T-helper 1 cell treated with Interleukin-12 subunit alpha and Interleukin-12 subunit beta and Interleukin-4 antibody, amounts not matched to agents 30 μg/mL and 1 μg/mL, for 36 hours (primary cell): Measurements from ENCODE around the gene MZT2B.
"Not testable (repeated sequence)": the region's sequence is repeated elsewhere in the genome, so short reads cannot be mapped to it uniquely, and the experiment has no call there.

Experiments
- H3K27ac Mint-ChIP-seq: one replicate; pipeline ENCODE4 v1.8.0; 2021; ENCODE audit warnings: mild to moderate bottlenecking, mixed read lengths
- H3K27me3 Mint-ChIP-seq: one replicate; pipeline ENCODE4 v1.8.0; 2021; ENCODE audit warnings: low read depth, mixed read lengths
- H3K36me3 Mint-ChIP-seq: one replicate; pipeline ENCODE4 v1.8.0; 2021; ENCODE audit warnings: low read depth, mixed read lengths
- H3K4me1 Mint-ChIP-seq: one replicate; pipeline ENCODE4 v1.8.0; 2021; ENCODE audit warnings: low read depth, mixed read lengths
- H3K4me3 Mint-ChIP-seq: one replicate; pipeline ENCODE4 v1.8.0; 2021; ENCODE audit warnings: mild to moderate bottlenecking, moderate library complexity, mixed read lengths
- H3K9me3 Mint-ChIP-seq: one replicate; pipeline ENCODE4 v1.8.0; 2021; ENCODE audit warnings: mixed read lengths

The MZT2B gene

GRCh38 chr2:130182826-130183511 lies 907 bp downstream of the MZT2B start:
- H3K36me3 Mint-ChIP-seq, H3K9me3 Mint-ChIP-seq, H3K27me3 Mint-ChIP-seq: not testable (repeated sequence)
- H3K4me1 Mint-ChIP-seq = peaks cover 12% of the 10 kb centered on the region
- peak overlapping the region; percentile 77 for H3K27ac Mint-ChIP-seq
- peak overlapping the region; percentile 84 for H3K4me3 Mint-ChIP-seq

DNA sequence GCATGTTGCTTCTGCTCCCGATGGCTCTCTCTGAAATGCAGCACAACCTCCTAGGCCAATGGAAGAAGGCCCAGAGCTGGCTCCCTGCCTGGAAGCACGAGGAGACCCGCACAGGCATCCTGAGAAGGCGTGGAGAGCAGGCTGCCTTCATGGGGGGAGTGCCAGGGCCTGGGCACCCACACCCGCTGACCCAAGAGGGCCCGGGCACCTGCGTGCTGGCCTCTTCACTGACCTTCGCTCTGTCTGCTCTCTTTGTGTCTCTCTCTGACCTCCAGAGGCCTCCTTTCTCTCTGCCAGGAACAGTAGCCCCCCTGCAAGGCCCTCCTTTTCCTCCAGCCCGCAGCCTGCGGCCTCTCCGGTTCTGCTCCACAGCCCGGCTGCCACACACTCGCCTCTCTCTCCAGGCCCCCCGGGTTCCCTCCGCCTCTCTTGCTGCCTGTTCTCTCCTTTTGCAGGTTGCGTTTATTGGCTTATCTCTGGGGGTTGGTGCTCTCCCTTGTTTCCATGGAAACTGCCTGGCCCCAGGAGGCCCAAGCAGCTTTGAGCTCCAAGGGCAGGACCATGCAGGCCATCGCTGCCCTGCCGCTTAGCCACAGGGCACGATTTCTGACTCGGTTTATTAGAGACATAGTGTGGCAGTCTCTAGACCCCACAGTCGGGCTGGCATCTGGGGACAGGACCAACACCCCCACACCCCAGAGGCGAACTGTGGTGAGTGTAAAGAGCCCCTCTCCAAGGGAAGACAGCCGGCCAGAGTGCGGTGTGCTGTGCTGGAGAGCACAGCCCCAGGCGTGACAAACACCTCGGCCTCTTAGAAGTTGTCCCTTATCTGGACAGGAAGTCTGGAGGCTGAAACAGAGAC lies 1.7 kb downstream of the MZT2B start:
- H3K27me3 Mint-ChIP-seq = no peaks in the 10 kb centered on the region
- peak overlapping the region; percentile 84 for H3K4me3 Mint-ChIP-seq
- peaks cover 4% of the 10 kb centered on the region for H3K36me3 Mint-ChIP-seq
- peak overlapping the region; percentile 82 for H3K27ac Mint-ChIP-seq
- H3K4me1 Mint-ChIP-seq = peaks cover 12% of the 10 kb centered on the region
- H3K9me3 Mint-ChIP-seq = no peaks in the 10 kb centered on the region

DNA sequence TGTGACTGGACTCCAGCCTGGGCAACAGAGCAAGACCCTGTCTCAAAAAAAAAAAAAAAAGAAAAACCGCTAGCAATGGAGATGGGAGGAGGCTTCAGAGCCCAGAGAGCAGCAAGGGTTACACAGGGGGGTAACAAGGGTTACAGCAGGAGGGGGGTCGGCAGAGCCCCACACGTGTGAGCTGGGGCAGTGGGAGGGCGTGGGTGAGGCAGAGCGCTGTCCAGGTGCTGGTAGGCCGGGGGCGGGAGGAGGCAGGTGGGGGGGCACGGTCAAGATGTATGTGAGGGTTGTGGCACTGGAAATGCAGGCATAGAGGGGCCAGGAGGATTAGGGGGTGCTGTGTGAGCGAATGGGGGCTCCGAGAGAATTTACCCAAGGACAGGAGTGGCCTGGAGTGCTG lies 3.4 kb downstream of the MZT2B start:
- peaks cover 4% of the 10 kb centered on the region for H3K36me3 Mint-ChIP-seq
- peak overlapping the region; percentile 4 for H3K4me3 Mint-ChIP-seq
- H3K4me1 Mint-ChIP-seq = peaks cover 12% of the 10 kb centered on the region
- no peak overlapping the region for H3K27ac Mint-ChIP-seq
- no peaks in the 10 kb centered on the region for H3K9me3 Mint-ChIP-seq
- H3K27me3 Mint-ChIP-seq = no peaks in the 10 kb centered on the region

DNA sequence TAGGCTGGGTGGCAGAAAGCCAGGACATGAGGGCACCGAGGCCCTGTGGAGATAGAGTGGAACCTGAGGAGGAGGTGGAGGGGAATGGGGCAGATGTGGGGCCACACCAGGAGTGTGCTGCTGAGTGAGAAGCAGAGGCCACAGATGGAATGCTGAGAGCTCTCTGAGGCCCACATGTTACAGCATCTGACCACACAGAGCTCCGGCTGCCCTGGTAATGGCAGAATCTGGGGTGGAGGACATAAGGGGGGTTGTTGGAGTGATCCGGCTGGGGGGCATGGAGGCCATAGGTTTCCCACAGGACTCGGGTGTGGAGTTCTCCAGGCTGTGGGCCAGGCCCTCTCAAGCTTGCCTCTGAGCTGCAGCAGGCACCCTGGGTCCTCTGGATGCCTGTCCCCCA lies 3.8 kb downstream of the MZT2B start:
- Mint-ChIP-seq H3K9me3 (no peaks in the 10 kb centered on the region), H3K27ac (no peak overlapping the region), H3K4me1 (peaks cover 12% of the 10 kb centered on the region), H3K4me3 (no peak overlapping the region), H3K36me3 (peaks cover 4% of the 10 kb centered on the region), H3K27me3 (no peaks in the 10 kb centered on the region)

DNA sequence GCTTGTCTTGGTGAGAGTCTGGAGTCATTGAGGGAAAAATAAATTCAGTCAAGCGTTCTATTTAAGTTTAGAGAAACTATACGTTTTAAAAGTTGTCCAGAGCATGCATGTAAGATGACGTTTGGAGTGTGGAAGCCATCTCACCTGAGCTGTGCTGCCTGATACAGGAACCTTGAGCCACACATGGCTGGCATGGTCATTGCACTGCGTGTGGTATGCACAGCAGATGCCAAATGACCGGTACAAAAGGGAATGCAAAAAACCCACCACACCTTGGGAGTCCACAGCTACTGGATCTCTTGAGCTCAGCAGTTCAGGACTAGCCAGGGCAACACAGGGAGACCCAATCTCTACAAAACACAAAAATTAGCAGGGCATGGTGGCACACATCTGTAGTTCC lies 4.3 kb downstream of the MZT2B start:
- Mint-ChIP-seq H3K27ac (no peak overlapping the region), H3K36me3 (peaks cover 6% of the 10 kb centered on the region), H3K4me1 (peaks cover 14% of the 10 kb centered on the region)

GRCh38 chr2:130187268-130187667 lies 5.2 kb downstream of the MZT2B start:
- Mint-ChIP-seq H3K9me3 (no peaks in the 10 kb centered on the region), H3K27me3 (no peaks in the 10 kb centered on the region), H3K4me1 (peaks cover 15% of the 10 kb centered on the region), H3K36me3 (peaks cover 8% of the 10 kb centered on the region), H3K4me3 (no peak overlapping the region), H3K27ac (no peak overlapping the region)

More for the DNA sequence above, 4.3 kb downstream of the MZT2B start:
- no peak overlapping the region for H3K4me3 Mint-ChIP-seq
- no peaks in the 10 kb centered on the region for H3K9me3 Mint-ChIP-seq
- H3K27me3 Mint-ChIP-seq = no peaks in the 10 kb centered on the region

DNA sequence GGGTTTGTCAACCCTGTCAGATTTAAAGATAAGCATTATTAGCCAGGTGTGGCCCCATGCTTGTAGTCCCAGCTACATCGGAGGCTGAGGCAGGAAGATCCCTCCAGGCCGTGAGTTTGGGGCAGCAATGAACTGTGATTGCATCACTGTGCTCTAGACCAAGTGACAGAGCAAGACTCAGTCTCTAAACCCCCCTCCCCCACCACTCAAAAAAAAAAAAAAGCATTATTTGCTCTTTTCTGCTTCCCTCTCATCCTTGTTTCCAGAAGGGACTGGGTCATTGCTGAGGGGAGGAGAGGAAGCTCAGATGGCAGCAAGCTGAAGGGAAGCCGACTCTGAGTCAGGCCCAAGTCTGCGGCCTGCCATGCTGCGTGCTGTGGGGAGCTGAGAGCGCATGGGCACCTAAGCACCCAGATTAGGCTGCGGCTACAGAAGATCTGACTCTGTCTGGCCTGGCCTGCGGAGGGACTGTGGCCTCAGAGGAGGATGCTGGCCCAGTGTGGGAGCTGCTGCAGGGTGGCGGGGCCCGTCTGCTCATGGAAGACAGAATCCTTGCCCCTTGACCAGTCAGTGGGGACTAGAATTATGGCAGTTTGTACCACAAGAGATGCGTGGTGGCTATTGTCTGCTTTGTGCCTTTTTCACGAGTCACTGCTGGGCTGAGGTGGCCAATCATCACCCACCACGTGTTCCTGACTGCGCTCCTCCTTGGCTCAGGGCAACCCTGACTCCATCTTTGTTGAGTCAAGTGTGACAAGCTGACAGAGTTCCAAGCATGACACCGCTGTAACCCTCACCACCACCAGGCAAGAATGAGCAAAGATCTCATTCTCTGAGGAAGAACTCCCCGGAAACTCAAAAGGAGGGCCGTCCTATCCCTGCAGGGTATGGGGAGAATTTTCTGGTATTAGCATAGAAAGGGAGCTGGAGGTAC lies 6.1 kb downstream of the MZT2B start:
- peaks cover 15% of the 10 kb centered on the region for H3K4me1 Mint-ChIP-seq
- not testable (repeated sequence) for H3K27me3 Mint-ChIP-seq, H3K9me3 Mint-ChIP-seq, H3K36me3 Mint-ChIP-seq, H3K27ac Mint-ChIP-seq, H3K4me3 Mint-ChIP-seq

- H3K27me3 Mint-ChIP-seq, H3K4me3 Mint-ChIP-seq, H3K27ac Mint-ChIP-seq, H3K36me3 Mint-ChIP-seq, H3K9me3 Mint-ChIP-seq: not testable (repeated sequence)
- peaks cover 12% of the 10 kb centered on the region for H3K4me1 Mint-ChIP-seq
Measured at GRCh38 chr2:130188958-130189357, 6.9 kb downstream of the MZT2B start.

DNA sequence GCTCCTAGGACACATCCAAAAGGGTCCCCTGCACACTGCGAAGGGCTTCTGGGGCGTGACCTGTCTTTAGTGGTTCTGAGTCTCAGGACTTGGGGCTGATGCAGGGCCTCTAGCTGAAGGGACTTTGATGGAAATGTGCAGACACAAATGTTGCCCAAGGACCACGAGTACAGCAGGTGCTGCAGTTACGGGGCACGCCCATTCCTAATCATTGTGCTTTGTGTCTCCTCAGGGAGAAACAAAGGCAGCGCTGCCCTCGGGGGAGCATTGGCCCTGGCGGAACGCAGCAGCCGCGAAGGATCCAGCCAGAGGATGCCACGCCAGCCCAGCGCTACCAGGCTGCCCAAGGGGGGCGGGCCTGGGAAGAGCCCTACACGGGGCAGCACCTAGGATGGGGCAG lies 8.2 kb downstream of the MZT2B start:
- peaks cover 6% of the 10 kb centered on the region for H3K36me3 Mint-ChIP-seq
- no peaks in the 10 kb centered on the region for H3K9me3 Mint-ChIP-seq
- peaks cover 11% of the 10 kb centered on the region for H3K4me1 Mint-ChIP-seq
- H3K4me3 Mint-ChIP-seq = no peak overlapping the region
- no peaks in the 10 kb centered on the region for H3K27me3 Mint-ChIP-seq
- no peak overlapping the region for H3K27ac Mint-ChIP-seq

- H3K27ac Mint-ChIP-seq, H3K27me3 Mint-ChIP-seq, H3K4me1 Mint-ChIP-seq, H3K36me3 Mint-ChIP-seq, H3K9me3 Mint-ChIP-seq, H3K4me3 Mint-ChIP-seq: not testable (repeated sequence)
Measured at GRCh38 chr2:130191319-130191718, 9.3 kb downstream of the MZT2B start.

- not testable (repeated sequence) for H3K4me3 Mint-ChIP-seq, H3K27me3 Mint-ChIP-seq, H3K9me3 Mint-ChIP-seq, H3K4me1 Mint-ChIP-seq, H3K27ac Mint-ChIP-seq, H3K36me3 Mint-ChIP-seq
Measured at GRCh38 chr2:130192451-130192850, 10.4 kb downstream of the MZT2B start.

GRCh38 chr2:130193824-130194223 lies 11.8 kb downstream of the MZT2B start:
- not testable (repeated sequence) for H3K27me3 Mint-ChIP-seq, H3K9me3 Mint-ChIP-seq, H3K4me3 Mint-ChIP-seq, H3K36me3 Mint-ChIP-seq, H3K4me1 Mint-ChIP-seq, H3K27ac Mint-ChIP-seq

- not testable (repeated sequence) for H3K9me3 Mint-ChIP-seq
Measured at GRCh38 chr2:130195089-130195635, 13.1 kb downstream of the MZT2B start.

DNA sequence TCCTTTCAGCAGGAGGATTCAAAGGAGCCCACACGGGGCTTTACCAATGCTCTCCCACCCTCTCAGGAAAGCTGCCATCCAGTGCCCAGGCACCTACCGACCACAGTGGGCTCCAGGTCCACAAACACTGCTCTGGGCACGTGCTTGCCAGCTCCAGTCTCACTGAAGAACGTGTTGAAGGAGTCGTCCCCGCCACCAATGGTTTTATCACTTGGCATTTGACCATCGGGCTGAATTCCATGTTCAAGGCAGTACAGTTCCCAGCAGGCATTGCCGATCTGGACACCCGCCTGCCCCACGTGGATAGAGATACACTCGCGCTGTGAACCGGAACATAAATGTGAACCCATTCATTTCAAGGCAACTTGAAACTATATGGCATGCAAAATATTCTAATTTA lies 14.0 kb downstream of the MZT2B start:
- H3K36me3 Mint-ChIP-seq, H3K4me3 Mint-ChIP-seq, H3K27ac Mint-ChIP-seq, H3K27me3 Mint-ChIP-seq, H3K9me3 Mint-ChIP-seq, H3K4me1 Mint-ChIP-seq: not testable (repeated sequence)

More at GRCh38 chr2:130195089-130195635, 13.1 kb downstream of the MZT2B start:
- H3K4me3 Mint-ChIP-seq, H3K27me3 Mint-ChIP-seq, H3K27ac Mint-ChIP-seq, H3K4me1 Mint-ChIP-seq, H3K36me3 Mint-ChIP-seq: not testable (repeated sequence)
